Stimulated activated effector memory CD8-positive, alpha-beta T cell treated with anti-CD3 and anti-CD28 coated beads, Interleukin-12 subunit alpha, Interleukin-12 subunit beta, amount 100 ng/mL, for 72 hours (primary cell): ENCODE results near the gene ASAP3.
A peak's percentile ranks its signal among the peaks of the same experiment; 100 is the strongest.
"Not testable (repeated sequence)": the region's sequence is repeated elsewhere in the genome, so short reads cannot be mapped to it uniquely, and the experiment has no call there.

Experiments used
- ATAC-seq: fragments of 150-1000 bp; cut with Tn5 transposase; 2 replicates; pipeline ENCODE4 v1.10.0; 2021
- DNase-seq, 2 donors: peaks; one replicate each; pipeline ENCODE4 v3.0.0; 2021 to 2022; ENCODE audit warnings: low spot score in 2 of 2
- H3K27ac Mint-ChIP-seq: one replicate; pipeline ENCODE4 v1.8.0; 2022; ENCODE audit warnings: mild to moderate bottlenecking, mixed read lengths
- H3K36me3 Mint-ChIP-seq: one replicate; pipeline ENCODE4 v1.8.0; 2022; ENCODE audit warnings: mild to moderate bottlenecking, mixed read lengths
- H3K4me1 Mint-ChIP-seq: one replicate; pipeline ENCODE4 v1.8.0; 2022; ENCODE audit warnings: mixed read lengths
- H3K4me3 Mint-ChIP-seq: one replicate; pipeline ENCODE4 v1.8.0; 2022; ENCODE audit warnings: mild to moderate bottlenecking, mixed read lengths
- H3K9me3 Mint-ChIP-seq: one replicate; pipeline ENCODE4 v1.8.0; 2022; ENCODE audit warnings: mixed read lengths

The ASAP3 gene

GRCh38 chr1:23496490-23497181, 12.7 kb upstream of the ASAP3 start:
- Mint-ChIP-seq H3K27ac (no peak overlapping the region), H3K4me1 (no peaks in the 10 kb centered on the region), H3K36me3 (no peaks in the 10 kb centered on the region), H3K4me3 (no peak overlapping the region), H3K9me3 (no peaks in the 10 kb centered on the region)
- DNase-seq = no peak
- ATAC-seq = peak; percentile 19

- not testable (repeated sequence) for H3K4me1 Mint-ChIP-seq, H3K4me3 Mint-ChIP-seq, H3K9me3 Mint-ChIP-seq, DNase-seq, H3K36me3 Mint-ChIP-seq, ATAC-seq, H3K27ac Mint-ChIP-seq
These were observed 10.9 kb upstream of the ASAP3 start for GRCh38 chr1:23494836-23495235.

- not testable (repeated sequence) for ATAC-seq, H3K4me1 Mint-ChIP-seq, H3K36me3 Mint-ChIP-seq, H3K27ac Mint-ChIP-seq, H3K9me3 Mint-ChIP-seq, H3K4me3 Mint-ChIP-seq, DNase-seq
These were observed 8.8 kb upstream of the ASAP3 start for GRCh38 chr1:23492776-23493175.

DNA sequence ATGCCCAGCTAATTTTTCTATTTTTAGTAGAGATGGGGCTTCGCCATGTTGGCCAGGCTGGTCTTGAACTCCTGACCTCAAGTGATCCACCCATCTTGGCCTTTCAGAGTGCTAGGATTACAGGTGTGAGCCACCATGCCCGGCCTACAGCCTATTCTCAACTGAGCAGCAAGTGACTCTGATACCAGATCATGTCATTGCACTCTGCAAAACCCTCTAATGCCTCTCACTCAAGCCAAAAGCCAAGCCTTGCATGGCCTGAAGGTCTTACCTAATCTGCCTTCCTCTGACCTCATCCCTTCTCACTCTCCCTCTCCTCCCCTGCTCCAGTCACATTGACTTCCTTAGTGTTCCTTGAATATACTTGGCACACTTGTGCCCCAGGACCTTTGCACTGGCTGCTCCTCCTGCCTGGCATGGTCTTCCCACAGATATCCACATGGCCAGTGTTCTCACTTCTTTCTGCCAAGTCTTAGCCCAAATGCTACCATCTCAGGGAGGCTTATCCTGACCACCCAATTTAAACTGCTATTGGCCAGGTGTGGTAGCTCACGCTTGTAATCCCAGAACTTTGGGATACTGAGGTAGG, 8.2 kb upstream of the ASAP3 start:
- Mint-ChIP-seq H3K9me3 (no peaks in the 10 kb centered on the region), H3K4me1 (no peaks in the 10 kb centered on the region), H3K36me3 (no peaks in the 10 kb centered on the region), H3K27ac (no peak overlapping the region), H3K4me3 (no peak overlapping the region)
- DNase-seq = no peak
- ATAC-seq = no peak

DNA sequence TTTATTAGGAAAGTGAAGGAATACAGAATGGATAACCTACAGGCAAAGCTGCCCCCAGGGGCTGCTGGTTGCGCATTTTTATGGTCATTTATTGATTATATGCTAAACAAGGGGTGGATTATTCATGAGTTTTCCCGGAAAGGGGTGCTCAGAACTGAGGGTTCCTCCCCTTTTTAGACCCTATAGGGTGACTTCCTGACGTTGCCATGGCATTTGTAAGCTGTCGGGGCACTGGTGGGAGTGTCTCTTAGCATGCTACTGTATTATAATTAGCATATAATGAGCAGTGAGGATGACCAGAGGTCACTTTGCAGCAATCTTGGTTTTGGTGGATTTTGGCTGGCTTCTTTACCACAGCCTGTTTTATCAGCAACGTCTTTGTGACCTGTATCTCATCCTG, 5.9 kb upstream of the ASAP3 start:
- ATAC-seq = no peak
- Mint-ChIP-seq H3K4me3 (no peak overlapping the region), H3K4me1 (peaks cover 2% of the 10 kb centered on the region), H3K9me3 (no peaks in the 10 kb centered on the region), H3K36me3 (no peaks in the 10 kb centered on the region), H3K27ac (no peak overlapping the region)
- DNase-seq = no peak

- no peaks in the 10 kb centered on the region for H3K36me3 Mint-ChIP-seq
- H3K4me3 Mint-ChIP-seq = peak overlapping the region; percentile 75
- DNase-seq (no peak), ATAC-seq (no peak)
- no peaks in the 10 kb centered on the region for H3K9me3 Mint-ChIP-seq
- H3K4me1 Mint-ChIP-seq = peaks cover 22% of the 10 kb centered on the region
- H3K27ac Mint-ChIP-seq = no peak overlapping the region
These were observed 988 bp upstream of the ASAP3 start for GRCh38 chr1:23485002-23485332.

DNA sequence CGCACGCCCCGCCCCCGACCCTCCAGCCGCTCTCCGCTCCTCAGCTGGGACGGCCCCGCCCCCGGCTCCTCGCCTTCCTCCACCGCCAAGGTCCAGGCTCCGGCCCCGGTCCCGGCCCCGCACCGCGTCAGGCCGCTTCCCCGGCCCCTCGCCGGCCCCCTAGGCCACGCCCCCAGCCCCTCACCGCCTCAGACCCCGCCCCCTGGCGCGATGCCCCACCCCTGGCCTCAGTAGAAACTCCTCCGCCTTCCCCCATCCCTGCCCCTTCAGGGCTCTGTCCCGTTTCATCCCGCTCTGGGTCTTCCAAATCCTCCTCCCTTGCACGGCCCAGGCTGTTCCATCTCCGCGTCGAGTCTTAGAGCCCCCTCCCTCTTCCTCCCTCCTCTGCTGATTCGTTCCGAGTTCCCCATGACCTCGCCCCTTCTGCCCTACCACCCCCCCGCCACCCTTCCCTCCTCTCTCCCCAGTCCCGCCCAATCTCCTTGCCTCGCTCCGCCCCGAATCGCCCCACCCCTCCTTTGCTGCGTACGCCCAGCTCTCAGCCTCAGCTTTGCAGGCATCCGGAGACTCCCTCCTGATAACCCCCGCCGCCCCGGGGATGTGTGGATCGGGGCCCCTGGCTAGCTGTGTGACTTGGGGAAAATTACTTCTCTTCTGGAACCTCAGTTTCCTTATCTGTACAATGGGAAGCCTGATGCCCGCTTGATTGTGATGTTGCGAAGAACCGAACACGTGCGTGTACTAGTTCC, 448 bp upstream of the ASAP3 start:
- Mint-ChIP-seq H3K4me3 (peak overlapping the region; percentile 75), H3K27ac (no peak overlapping the region), H3K4me1 (peaks cover 22% of the 10 kb centered on the region), H3K9me3 (no peaks in the 10 kb centered on the region), H3K36me3 (no peaks in the 10 kb centered on the region)
- DNase-seq (peak; percentile 74 to 88), ATAC-seq (peak; percentile 92)

DNA sequence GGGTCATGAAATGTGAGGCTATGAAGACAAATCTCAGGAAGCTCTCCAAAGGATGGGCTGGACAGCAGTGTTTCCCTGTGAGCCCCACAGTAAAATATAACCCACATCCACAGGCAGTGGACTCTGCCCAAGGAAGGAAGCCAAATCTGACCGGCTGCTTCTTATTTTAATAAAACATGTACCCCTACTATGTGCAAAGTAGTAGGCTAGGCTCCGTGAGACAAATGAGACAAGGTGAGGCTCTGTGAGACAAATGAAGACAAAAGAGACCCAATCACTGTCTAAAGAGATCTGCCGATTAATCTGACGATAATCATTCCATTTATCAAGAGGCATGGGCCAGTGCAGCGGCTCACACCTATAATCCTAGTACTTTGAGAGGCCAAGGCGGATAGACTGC, 2.1 kb downstream of the ASAP3 start:
- H3K9me3 Mint-ChIP-seq = no peaks in the 10 kb centered on the region
- H3K4me3 Mint-ChIP-seq = no peak overlapping the region
- peaks cover 22% of the 10 kb centered on the region for H3K4me1 Mint-ChIP-seq

DNA sequence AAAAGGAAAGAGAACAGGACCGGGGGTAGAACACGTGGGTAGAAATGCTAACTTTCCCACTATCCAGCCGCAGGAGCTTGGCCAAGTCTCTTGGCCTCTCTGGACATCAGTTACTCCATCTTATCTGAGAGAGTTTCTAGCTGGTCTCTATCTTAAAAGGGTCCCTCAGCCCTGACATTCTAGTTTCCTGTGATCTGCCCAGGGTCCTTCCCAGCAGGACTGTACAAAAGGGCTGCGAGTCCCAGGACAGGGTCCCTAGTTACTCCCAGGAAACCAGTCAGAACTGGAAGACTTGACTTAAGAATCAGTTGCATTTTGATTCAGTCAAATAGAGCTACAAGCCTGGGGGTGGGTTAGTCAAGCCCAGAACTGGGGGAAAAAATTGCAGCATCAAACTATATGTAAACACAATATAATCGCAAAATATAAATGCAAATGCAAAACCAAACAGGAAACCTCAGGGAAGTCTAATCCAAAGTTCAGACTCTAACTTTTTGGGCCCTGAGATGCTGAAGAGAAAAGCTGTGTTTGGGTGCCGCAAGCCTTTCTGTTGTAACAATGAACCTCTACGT, 2.9 kb downstream of the ASAP3 start:
- H3K4me1 Mint-ChIP-seq = peaks cover 22% of the 10 kb centered on the region
- H3K9me3 Mint-ChIP-seq = no peaks in the 10 kb centered on the region
- no peak for DNase-seq
- no peak for ATAC-seq
- no peak overlapping the region for H3K27ac Mint-ChIP-seq
- no peak overlapping the region for H3K4me3 Mint-ChIP-seq
- no peaks in the 10 kb centered on the region for H3K36me3 Mint-ChIP-seq

More for the DNA sequence above, 2.1 kb downstream of the ASAP3 start:
- ATAC-seq = no peak
- Mint-ChIP-seq H3K36me3 (no peaks in the 10 kb centered on the region), H3K27ac (no peak overlapping the region)
- DNase-seq = no peak

DNA sequence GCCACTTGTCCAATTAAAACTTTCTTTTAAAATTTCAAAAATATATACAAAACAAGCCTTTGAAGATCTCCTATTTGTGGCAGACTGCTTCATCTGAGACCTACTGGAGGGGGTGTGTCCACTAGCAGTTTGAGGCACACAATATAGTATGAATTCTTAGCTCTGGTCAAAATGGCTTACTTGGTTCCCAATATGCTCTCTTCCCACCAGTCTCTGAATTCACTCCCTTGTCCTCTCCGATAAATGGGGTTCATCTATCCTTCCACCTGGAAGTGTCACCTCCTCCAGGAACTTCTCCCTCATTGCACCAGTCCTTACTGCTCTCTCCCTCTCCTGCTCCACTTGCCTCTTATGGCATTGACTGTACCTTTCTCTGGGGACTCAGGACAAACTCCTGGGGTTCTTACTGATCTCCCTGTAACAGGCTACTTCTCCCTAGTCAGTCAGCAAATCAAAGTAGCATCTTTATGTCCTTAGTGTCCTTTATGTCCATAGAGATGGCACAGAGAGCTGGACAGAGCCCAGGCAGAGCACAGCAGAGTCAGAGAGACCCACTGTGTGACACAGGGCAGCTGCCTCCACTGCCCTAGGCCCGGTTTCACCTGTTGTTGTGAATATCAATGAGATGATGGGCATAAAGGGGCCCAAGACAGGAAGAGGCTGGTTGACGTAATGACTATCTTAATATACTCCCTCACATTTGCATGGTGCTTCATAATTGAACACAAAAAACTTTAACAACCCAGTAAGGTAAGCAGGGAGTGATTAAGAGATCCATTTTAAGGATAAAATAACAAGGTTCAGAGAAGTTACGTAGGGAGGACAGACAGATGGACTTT, 3.6 kb downstream of the ASAP3 start:
- ATAC-seq (no peak), DNase-seq (no peak)
- H3K27ac Mint-ChIP-seq = no peak overlapping the region
- no peaks in the 10 kb centered on the region for H3K36me3 Mint-ChIP-seq
- H3K4me1 Mint-ChIP-seq = peaks cover 22% of the 10 kb centered on the region
- H3K9me3 Mint-ChIP-seq = no peaks in the 10 kb centered on the region
- no peak overlapping the region for H3K4me3 Mint-ChIP-seq

DNA sequence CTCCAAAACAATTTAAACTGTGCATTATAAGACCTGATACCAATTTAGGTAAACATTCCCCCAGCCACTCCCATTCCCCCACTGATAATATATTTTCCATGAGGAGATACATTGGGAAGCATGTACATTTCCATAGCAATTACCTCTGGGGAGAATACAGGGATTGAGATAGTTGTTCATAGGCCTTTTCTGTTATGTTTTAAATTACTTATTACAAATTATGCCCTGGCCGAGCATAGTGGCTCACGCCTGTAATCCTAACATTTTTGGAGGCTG, 4.4 kb downstream of the ASAP3 start:
- Mint-ChIP-seq H3K4me3 (no peak overlapping the region), H3K9me3 (no peaks in the 10 kb centered on the region), H3K4me1 (peaks cover 17% of the 10 kb centered on the region), H3K27ac (no peak overlapping the region), H3K36me3 (no peaks in the 10 kb centered on the region)
- no peak for ATAC-seq
- no peak for DNase-seq

- H3K4me3 Mint-ChIP-seq = no peak overlapping the region
- H3K36me3 Mint-ChIP-seq = no peaks in the 10 kb centered on the region
- H3K9me3 Mint-ChIP-seq = no peaks in the 10 kb centered on the region
- peaks cover 16% of the 10 kb centered on the region for H3K4me1 Mint-ChIP-seq
- ATAC-seq (no peak), DNase-seq (no peak)
- no peak overlapping the region for H3K27ac Mint-ChIP-seq
These were observed 4.9 kb downstream of the ASAP3 start for GRCh38 chr1:23478896-23479665.

DNA sequence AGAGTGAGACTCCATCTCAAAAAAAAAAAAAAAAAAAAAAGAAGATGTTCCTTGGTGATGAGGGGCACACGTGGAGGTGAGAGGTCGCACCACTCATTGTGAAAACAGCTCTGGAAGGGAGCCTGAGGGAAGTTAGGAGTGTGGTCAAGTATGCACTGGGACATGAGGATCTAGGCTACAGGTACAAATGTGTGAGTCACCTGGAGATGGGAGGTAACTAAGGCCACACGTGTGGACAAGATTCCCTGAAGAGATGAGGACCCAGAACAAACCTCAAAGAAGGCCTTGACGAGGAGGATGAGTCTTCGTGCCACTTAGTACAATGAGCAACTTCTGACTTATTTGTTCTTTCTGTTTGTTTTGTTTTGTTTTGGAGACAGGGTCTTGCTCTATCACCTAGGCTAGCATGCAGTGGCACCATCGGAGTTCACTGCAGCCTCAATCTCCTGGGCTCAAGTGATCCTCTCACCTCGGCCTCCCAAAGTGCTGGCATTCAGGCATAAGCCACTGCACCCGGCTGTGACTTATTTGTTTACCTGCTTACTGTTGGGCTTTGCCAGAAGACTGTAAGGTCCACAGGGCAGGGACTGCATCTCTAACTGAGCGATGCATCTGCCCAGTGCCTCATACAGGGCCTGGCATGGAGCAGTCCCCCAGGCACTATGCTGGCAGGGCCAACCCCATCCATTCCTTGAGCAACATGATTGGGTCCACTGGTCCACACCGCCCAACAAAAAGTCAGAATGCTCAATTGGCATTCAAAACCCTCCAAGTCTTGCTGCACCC, 6.4 kb downstream of the ASAP3 start:
- Mint-ChIP-seq H3K4me1 (peaks cover 9% of the 10 kb centered on the region), H3K4me3 (no peak overlapping the region)

DNA sequence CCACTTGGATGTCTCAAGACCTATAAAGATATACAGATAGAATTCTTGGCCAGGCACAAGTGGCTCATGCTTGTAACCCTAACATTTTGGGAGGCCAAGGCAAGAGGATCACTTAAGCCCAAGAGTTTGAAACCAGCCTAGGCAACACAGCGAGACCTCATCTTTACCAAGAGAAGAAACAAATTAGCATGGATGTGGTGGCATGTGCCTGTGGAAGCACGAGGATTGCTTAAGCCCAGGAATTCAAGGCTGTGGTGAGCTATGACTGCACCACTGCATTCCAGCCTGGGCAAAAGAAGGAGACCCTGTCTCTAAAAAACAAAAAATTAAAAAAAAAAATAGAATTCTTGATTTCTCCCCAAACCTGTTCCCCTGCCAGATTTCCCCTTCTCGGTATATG, 8.3 kb downstream of the ASAP3 start:
- no peak overlapping the region for H3K27ac Mint-ChIP-seq
- H3K9me3 Mint-ChIP-seq = no peaks in the 10 kb centered on the region
- no peak overlapping the region for H3K4me3 Mint-ChIP-seq
- ATAC-seq (no peak), DNase-seq (no peak)
- H3K4me1 Mint-ChIP-seq = peaks cover 2% of the 10 kb centered on the region
- no peaks in the 10 kb centered on the region for H3K36me3 Mint-ChIP-seq

More for the DNA sequence above, 6.4 kb downstream of the ASAP3 start:
- H3K9me3 Mint-ChIP-seq = no peaks in the 10 kb centered on the region
- H3K27ac Mint-ChIP-seq = no peak overlapping the region
- no peaks in the 10 kb centered on the region for H3K36me3 Mint-ChIP-seq
- no peak for ATAC-seq
- DNase-seq = no peak
